Left ventricle myocardium inferior (tissue), 1 donor: Measurements from ENCODE around the gene NINL. TPM values are rescaled to one million over a fixed set of nuclear protein-coding genes. Genes with fewer than 3 reads are reported as not detected.
A peak's percentile ranks its signal among the peaks of the same experiment; 100 is the strongest.

Experiments
- DNase-seq: peaks from one replicate; pipeline ENCODE4 v3.0.0-alpha.2; 2020
- H3K27ac ChIP-seq: fragments of 200-600 bp; replicated peaks from 2 replicates; pipeline ENCODE4 v1.8.0; 2021
- H3K27me3 ChIP-seq: fragments of 200-600 bp; 2 replicates; pipeline ENCODE4 v1.8.0; 2021; ENCODE audit warnings: low read depth
- H3K36me3 ChIP-seq: fragments of 200-600 bp; 2 replicates; pipeline ENCODE4 v1.8.0; 2021
- H3K4me1 ChIP-seq: fragments of 200-600 bp; 2 replicates; pipeline ENCODE4 v1.8.0; 2021
- H3K4me3 ChIP-seq: fragments of 200-600 bp; 2 replicates; pipeline ENCODE4 v1.8.0; 2021; ENCODE audit warnings: mild to moderate bottlenecking, moderate library complexity
- H3K9me3 ChIP-seq: fragments of 200-600 bp; replicated peaks from 2 replicates; pipeline ENCODE4 v1.8.0; 2021
- CTCF ChIP-seq: fragments of 200-600 bp; IDR thresholded peaks from 2 replicates; pipeline ENCODE4 v1.8.0; 2021; ENCODE audit warnings: antibody characterized with exemption, mild to moderate bottlenecking, borderline replicate concordance
- intact Hi-C: fragments of 100-400 bp; cut with micrococcal nuclease; formaldehyde crosslinking; loops from one replicate; pipeline ENCODE4 v1.11.0; 2022
- total RNA-seq: library from RNA; stranded (reverse); fragmentation: NEBNext Ultra II Directional; extraction: Animal tissue kit (Norgen Biotek cat#: 25700); gene quantifications from one replicate; pipeline ENCODE4 v1.2.1, GENCODE V29; 2021
- donor health status: DM: no; HTN: yes; CAD: no; lungs with severe emphysema.

The NINL gene
- total RNA-seq, 1 donor from 2014 or later: 1.8 TPM

GRCh38 chr20:25439328-25439727, 146.0 kb downstream of the NINL start:
- Histone ChIP-seq H3K4me1 (peaks cover 5% of the 10 kb centered on the region), H3K27ac (no peak overlapping the region), H3K36me3 (no peaks in the 10 kb centered on the region), H3K4me3 (no peak overlapping the region), H3K9me3 (no peaks in the 10 kb centered on the region), H3K27me3 (no peaks in the 10 kb centered on the region)
- intact Hi-C loops: no loop called here
- no peak for DNase-seq
- no peak for TF ChIP-seq CTCF

- no peaks in the 10 kb centered on the region for H3K36me3 ChIP-seq
- no peak for DNase-seq
- no peaks in the 10 kb centered on the region for H3K27me3 ChIP-seq
- H3K9me3 ChIP-seq: no peaks in the 10 kb centered on the region
- H3K27ac ChIP-seq: peak overlapping the region; percentile 33
- TF ChIP-seq CTCF: no peak
- H3K4me3 ChIP-seq: no peak overlapping the region
- intact Hi-C loops: no loop called here
- H3K4me1 ChIP-seq: peaks cover 5% of the 10 kb centered on the region
Observed at GRCh38 chr20:25437153-25437581, 148.2 kb downstream of the NINL start.

GRCh38 chr20:25424536-25424935, 160.8 kb downstream of the NINL start:
- intact Hi-C loops: no loop called here
- Histone ChIP-seq H3K36me3 (no peaks in the 10 kb centered on the region), H3K9me3 (no peaks in the 10 kb centered on the region), H3K27me3 (no peaks in the 10 kb centered on the region), H3K27ac (no peak overlapping the region), H3K4me1 (no peaks in the 10 kb centered on the region), H3K4me3 (no peak overlapping the region)
- DNase-seq: no peak
- no peak for TF ChIP-seq CTCF

- TF ChIP-seq CTCF: no peak
- Histone ChIP-seq H3K9me3 (no peaks in the 10 kb centered on the region), H3K36me3 (no peaks in the 10 kb centered on the region), H3K27ac (no peak overlapping the region), H3K4me3 (no peak overlapping the region), H3K27me3 (no peaks in the 10 kb centered on the region), H3K4me1 (no peaks in the 10 kb centered on the region)
- intact Hi-C loops: no loop called here
- DNase-seq: no peak
Observed at GRCh38 chr20:25422032-25422431, 163.3 kb downstream of the NINL start.

- TF ChIP-seq CTCF: no peak
- Histone ChIP-seq H3K4me3 (no peak overlapping the region), H3K9me3 (no peaks in the 10 kb centered on the region), H3K27me3 (no peaks in the 10 kb centered on the region), H3K27ac (no peak overlapping the region), H3K4me1 (no peaks in the 10 kb centered on the region), H3K36me3 (no peaks in the 10 kb centered on the region)
- intact Hi-C loops: no loop called here
- DNase-seq: no peak
Observed at GRCh38 chr20:25421102-25421501, 164.2 kb downstream of the NINL start.

- no peaks in the 10 kb centered on the region for H3K27me3 ChIP-seq
- no peak overlapping the region for H3K4me3 ChIP-seq
- H3K36me3 ChIP-seq: no peaks in the 10 kb centered on the region
- intact Hi-C loops: no loop called here
- DNase-seq: no peak
- H3K4me1 ChIP-seq: no peaks in the 10 kb centered on the region
- H3K9me3 ChIP-seq: no peaks in the 10 kb centered on the region
- TF ChIP-seq CTCF: no peak
- H3K27ac ChIP-seq: no peak overlapping the region
Observed at GRCh38 chr20:25418776-25419175, 166.6 kb downstream of the NINL start.
